Gastroesophageal sphincter (tissue), 4 donors: ENCODE measurements around the gene COMMD7. TPM values are rescaled to one million over a fixed set of nuclear protein-coding genes. Genes with fewer than 3 reads are reported as not detected.

Experiments
- ATAC-seq: fragments of 150-250 bp; one replicate; pipeline ENCODE4 v1.9.1; 2016; ENCODE audit warnings: mild to moderate bottlenecking, moderate library complexity
- H3K27ac ChIP-seq, 4 donors: fragments of 200-600 bp; sonication (generic) in 3 of 4; 1 replicate in 3 of 4; 2 replicates in 1 of 4; pipeline ENCODE4 v1.5.1; 2016 to 2019
- H3K27me3 ChIP-seq: fragments of 200-600 bp; sonication (generic); one replicate; pipeline ENCODE4 v1.5.1; 2019
- H3K36me3 ChIP-seq, 2 donors: fragments of 200-600 bp; sonication (generic); one replicate each; pipeline ENCODE4 v1.5.1; 2019; ENCODE audit warnings: control low read depth in 1 of 2
- H3K4me1 ChIP-seq, 3 donors: fragments of 200-600 bp; sonication (generic); 1 replicate in 2 of 3; 2 replicates in 1 of 3; pipeline ENCODE4 v1.5.1; 2016 to 2019; ENCODE audit warnings: control low read depth in 2 of 3
- H3K4me3 ChIP-seq, 2 donors: fragments of 200-600 bp; sonication (generic); one replicate each; pipeline ENCODE4 v1.5.1; 2019; ENCODE audit warnings: mild to moderate bottlenecking in 1 of 2, moderate library complexity in 1 of 2
- H3K9me3 ChIP-seq, 3 donors: fragments of 200-600 bp; sonication (generic); one replicate each; pipeline ENCODE4 v1.5.1; 2017 to 2019; ENCODE audit warnings: control low read depth in 2 of 3
- EP300 ChIP-seq: sonication (generic); formaldehyde crosslinking; IDR thresholded peaks from one replicate; pipeline ENCODE4 v1.6.1; 2017; ENCODE audit warnings: antibody characterized with exemption, mild to moderate bottlenecking
- POLR2A ChIP-seq, 2 donors: fragments of 450-650 bp; IDR thresholded peaks; one replicate each; pipeline ENCODE4 v1.6.1; 2017; ENCODE audit warnings: antibody characterized with exemption in 2 of 2, mild to moderate bottlenecking in 2 of 2, moderate library complexity in 1 of 2
- POLR2AphosphoS5 ChIP-seq: sonication (generic); formaldehyde crosslinking; IDR thresholded peaks from one replicate; pipeline ENCODE4 v1.6.1; 2017; ENCODE audit warnings: antibody characterized with exemption
- WGBS, 2 donors: methylation state at CpG; one replicate each; pipeline ENCODE4 v1.1.5; 2018; ENCODE audit warnings: low coverage in 1 of 2; 5-methylcytosine and 5-hydroxymethylcytosine counted together
- total RNA-seq, 4 donors: library from RNA; depleted of rRNA; stranded (reverse); fragments of >200 nt; gene quantifications; one replicate each; pipeline ENCODE4 v1.1.0, GENCODE V29; 2016
- TF ChIP-seq, protein P1 (sequence below), 4 experiments: fragments of 200-600 bp in 2 of 4; fragments of 450-650 bp in 2 of 4; sonication (generic) in 1 of 4; IDR thresholded peaks; one replicate each; pipeline ENCODE4 v1.5.1; 2017 to 2019; ENCODE audit warnings: antibody characterized with exemption in 4 of 4, mild to moderate bottlenecking in 2 of 4, moderate library complexity in 2 of 4

The COMMD7 gene
- total RNA-seq, 4 donors from 2014 or later: 25.0 to 33.2 (median 30.7) TPM

DNA sequence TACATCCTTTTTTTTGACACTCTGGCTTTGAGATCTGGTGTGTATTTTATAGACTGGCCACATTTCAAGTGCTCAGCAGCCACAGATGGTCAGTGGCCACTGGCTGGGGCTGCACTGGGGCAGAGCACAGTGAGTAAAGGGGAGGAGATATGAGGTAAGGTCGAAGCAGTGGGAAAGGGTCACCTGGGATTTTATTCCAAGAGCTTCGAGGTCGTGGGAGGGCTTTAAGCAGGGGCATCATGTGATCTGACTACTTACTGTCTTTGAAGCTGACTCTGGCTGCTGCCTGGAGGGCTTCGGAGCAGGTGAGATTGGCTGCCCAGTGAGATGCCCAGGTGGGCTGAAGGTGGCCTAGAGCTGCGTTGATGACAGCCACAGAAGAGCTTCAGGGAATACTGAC, 76.2 kb downstream of the COMMD7 start:
- ATAC-seq: no peak
- TF ChIP-seq EP300 (no peak), POLR2AphosphoS5 (no peak), POLR2A (IDR thresholded peaks at IDR 0.05) (no peak)
- TF ChIP-seq, protein P1, sequence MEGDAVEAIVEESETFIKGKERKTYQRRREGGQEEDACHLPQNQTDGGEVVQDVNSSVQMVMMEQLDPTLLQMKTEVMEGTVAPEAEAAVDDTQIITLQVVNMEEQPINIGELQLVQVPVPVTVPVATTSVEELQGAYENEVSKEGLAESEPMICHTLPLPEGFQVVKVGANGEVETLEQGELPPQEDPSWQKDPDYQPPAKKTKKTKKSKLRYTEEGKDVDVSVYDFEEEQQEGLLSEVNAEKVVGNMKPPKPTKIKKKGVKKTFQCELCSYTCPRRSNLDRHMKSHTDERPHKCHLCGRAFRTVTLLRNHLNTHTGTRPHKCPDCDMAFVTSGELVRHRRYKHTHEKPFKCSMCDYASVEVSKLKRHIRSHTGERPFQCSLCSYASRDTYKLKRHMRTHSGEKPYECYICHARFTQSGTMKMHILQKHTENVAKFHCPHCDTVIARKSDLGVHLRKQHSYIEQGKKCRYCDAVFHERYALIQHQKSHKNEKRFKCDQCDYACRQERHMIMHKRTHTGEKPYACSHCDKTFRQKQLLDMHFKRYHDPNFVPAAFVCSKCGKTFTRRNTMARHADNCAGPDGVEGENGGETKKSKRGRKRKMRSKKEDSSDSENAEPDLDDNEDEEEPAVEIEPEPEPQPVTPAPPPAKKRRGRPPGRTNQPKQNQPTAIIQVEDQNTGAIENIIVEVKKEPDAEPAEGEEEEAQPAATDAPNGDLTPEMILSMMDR (IDR thresholded peaks at IDR 0.05): no peak
- H3K27me3 ChIP-seq: no peaks in the 10 kb centered on the region
- no peaks in the 10 kb centered on the region for H3K36me3 ChIP-seq
- no peaks in the 10 kb centered on the region for H3K9me3 ChIP-seq
- H3K4me1 ChIP-seq: peaks cover 0 to 9% (median 0%) of the 10 kb centered on the region in 3 donors
- H3K27ac ChIP-seq: no peak overlapping the region
- 45 to 80% methylated on average over 2 to 5 of the region's 5 CpGs for WGBS, 2 donors
- H3K4me3 ChIP-seq: no peak overlapping the region

DNA sequence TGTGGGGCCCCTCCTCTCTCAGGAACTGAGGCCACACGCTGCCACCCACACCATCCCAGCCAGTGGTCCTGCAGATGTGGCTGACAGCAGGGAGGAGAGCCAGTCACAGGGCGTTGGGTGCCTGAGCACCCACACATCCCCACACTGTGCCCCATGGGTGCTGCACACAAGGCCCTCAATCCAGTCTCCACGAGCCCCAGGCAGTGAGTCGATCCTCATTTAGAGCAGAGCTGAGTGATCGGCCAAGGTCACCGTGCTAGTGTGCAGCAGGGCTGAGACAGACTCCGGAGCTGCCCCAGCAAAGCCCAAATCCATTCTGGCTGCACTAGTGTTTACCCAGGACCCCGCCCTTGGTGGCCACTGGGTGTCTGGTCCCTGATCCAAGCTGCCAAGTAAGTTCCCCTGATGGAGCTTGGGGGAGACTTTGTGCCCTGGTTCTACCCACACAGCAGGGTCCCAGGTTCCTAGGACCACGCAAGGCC, 78.5 kb downstream of the COMMD7 start:
- no peak overlapping the region for H3K4me3 ChIP-seq
- 88% methylated on average over 3 of the region's 9 CpGs; no CpG with 5 or more reads in 1 of the 2 donors for WGBS, 2 donors
- ATAC-seq: no peak
- H3K27ac ChIP-seq: no peak overlapping the region
- no peaks in the 10 kb centered on the region for H3K36me3 ChIP-seq
- H3K27me3 ChIP-seq: no peaks in the 10 kb centered on the region
- TF ChIP-seq POLR2A (IDR thresholded peaks at IDR 0.05): no peak
- TF ChIP-seq EP300: no peak
- no peak for TF ChIP-seq POLR2AphosphoS5
- TF ChIP-seq, protein P1 (IDR thresholded peaks at IDR 0.05): no peak
- peaks cover 0 to 9% (median 0%) of the 10 kb centered on the region in 3 donors for H3K4me1 ChIP-seq
- no peaks in the 10 kb centered on the region for H3K9me3 ChIP-seq

DNA sequence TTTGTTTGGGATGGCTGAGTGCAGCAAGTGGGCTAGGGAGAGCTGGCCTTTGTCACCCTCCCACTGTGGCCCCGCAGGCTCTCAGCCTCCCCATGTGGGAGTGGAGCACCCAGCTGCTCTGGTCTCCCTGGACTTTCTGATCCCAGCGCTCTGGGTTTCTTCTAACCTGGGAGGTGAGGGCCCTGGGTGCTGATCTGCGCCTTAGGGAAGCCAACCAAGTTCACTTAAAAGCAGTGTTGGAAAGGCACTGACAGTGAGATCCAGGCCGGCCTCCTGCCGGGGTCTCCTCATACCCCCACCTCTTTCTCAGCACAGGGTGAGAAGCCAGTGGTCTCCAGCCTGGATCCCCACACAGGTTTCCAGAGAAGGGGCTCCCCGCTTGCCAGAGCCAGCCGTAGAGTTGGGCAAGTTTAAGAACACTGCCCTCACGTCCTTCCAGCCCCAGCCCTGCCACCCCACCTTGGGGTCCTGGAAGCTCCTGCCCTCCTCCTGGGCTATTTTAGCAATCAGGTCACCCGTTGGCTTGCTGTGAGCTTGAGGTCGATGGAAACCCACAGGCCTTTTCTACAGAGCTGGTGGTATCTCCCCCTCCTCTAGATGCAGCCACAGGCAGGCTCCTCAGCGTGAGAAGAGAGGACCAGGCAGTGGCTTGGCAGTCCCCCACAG, 79.1 kb downstream of the COMMD7 start:
- 93% methylated on average over 4 of the region's 11 CpGs; no CpG with 5 or more reads in 1 of the 2 donors for WGBS, 2 donors
- Histone ChIP-seq H3K9me3 (no peaks in the 10 kb centered on the region), H3K4me1 (peaks cover 0 to 9% (median 0%) of the 10 kb centered on the region in 3 donors), H3K27ac (no peak overlapping the region), H3K27me3 (no peaks in the 10 kb centered on the region), H3K4me3 (no peak overlapping the region), H3K36me3 (no peaks in the 10 kb centered on the region)
- ATAC-seq: no peak
- TF ChIP-seq EP300 (no peak), POLR2A (IDR thresholded peaks at IDR 0.05) (no peak), POLR2AphosphoS5 (no peak)
- TF ChIP-seq, protein P1 (IDR thresholded peaks at IDR 0.05): no peak

DNA sequence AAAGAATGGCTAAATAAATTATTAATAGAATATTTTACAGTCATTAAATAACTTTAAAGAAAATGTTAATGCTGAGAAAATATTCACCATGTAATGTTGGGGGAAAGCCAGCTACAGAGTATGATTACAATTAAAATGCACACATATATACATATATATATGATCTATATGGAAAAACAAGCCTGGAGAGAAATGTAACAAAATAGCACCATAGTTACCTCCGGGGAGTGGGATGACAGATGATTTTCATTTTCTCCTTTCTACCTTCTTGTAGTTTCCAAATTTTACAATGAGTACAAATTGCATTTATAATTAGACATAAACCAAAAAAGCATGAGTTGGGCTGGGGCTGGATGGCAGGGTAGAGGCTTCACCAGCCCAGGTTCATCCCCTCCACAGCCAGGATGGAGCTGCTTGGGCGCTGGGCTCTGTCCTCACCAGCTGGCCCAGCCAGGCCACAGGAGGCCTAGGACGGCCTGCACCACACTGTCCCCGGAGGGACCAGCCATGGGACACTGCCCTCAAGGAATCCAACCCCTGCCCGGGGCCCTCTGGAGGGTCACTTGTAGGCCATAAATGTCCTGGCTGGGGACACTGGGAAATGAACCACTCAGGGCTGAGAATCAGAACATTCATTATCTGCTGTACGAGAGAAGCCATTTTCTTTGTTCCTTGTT, 79.8 kb downstream of the COMMD7 start:
- TF ChIP-seq POLR2AphosphoS5: no peak
- TF ChIP-seq POLR2A (IDR thresholded peaks at IDR 0.05): no peak
- TF ChIP-seq, protein P1 (IDR thresholded peaks at IDR 0.05): no peak
- no peak for TF ChIP-seq EP300
- 76 to 80% methylated on average over 1 to 3 of the region's 6 CpGs for whole genome bisulfite sequencing, 2 donors
- ATAC-seq: no peak
- Histone ChIP-seq H3K27me3 (no peaks in the 10 kb centered on the region), H3K4me1 (peaks cover 0 to 9% (median 0%) of the 10 kb centered on the region in 3 donors), H3K27ac (no peak overlapping the region), H3K4me3 (no peak overlapping the region), H3K36me3 (no peaks in the 10 kb centered on the region), H3K9me3 (no peaks in the 10 kb centered on the region)
